Fibroblast of lung (primary cell): ENCODE data around the gene PRKCH. TPM values are rescaled to one million over a fixed set of nuclear protein-coding genes. Genes with fewer than 3 reads are reported as not detected.

ENCODE experiments used
- DNase-seq, 2 donors: peaks; one replicate each; pipeline versions ENCODE4 v3.0.0 to v3.0.0-alpha.2; 2010; ENCODE audit warnings: low read depth in 2 of 2
- H2AFZ ChIP-seq: 2 replicates; pipeline ENCODE4 v1.5.1; 2012; ENCODE audit warnings: low read length, control low read depth, inconsistent platforms
- H3K27ac ChIP-seq: 2 replicates; pipeline ENCODE4 v1.5.1; 2011; ENCODE audit warnings: low read length, control low read depth; ENCODE audit not compliant: insufficient read depth
- H3K27me3 ChIP-seq: 2 replicates; pipeline ENCODE4 v1.5.1; 2011; ENCODE audit warnings: mild to moderate bottlenecking, low read length; ENCODE audit not compliant: control insufficient read depth, insufficient read depth
- H3K36me3 ChIP-seq: 2 replicates; pipeline ENCODE4 v1.5.1; 2011; ENCODE audit warnings: low read length; ENCODE audit not compliant: control insufficient read depth, insufficient read depth
- H3K4me1 ChIP-seq: 2 replicates; pipeline ENCODE4 v1.5.1; 2011; ENCODE audit warnings: low read length; ENCODE audit not compliant: control insufficient read depth, insufficient read depth; ENCODE audit errors: extremely low read depth
- H3K4me2 ChIP-seq: 2 replicates; pipeline ENCODE4 v1.5.1; 2011; ENCODE audit warnings: low read length, control low read depth; ENCODE audit not compliant: insufficient read depth; ENCODE audit errors: extremely low read depth
- H3K4me3 ChIP-seq, 4 experiments: fragments of 200-600 bp in 1 of 4; sonication (generic) in 1 of 4; replicated peaks in 1 of 4; 2 replicates each; pipeline ENCODE4 v1.5.1; 2011 to 2016; ENCODE audit warnings: low read length in 4 of 4, low read depth in 3 of 4, mild to moderate bottlenecking in 3 of 4, control low read depth in 2 of 4, inconsistent platforms in 1 of 4, mixed read lengths in 1 of 4; ENCODE audit not compliant: insufficient read depth in 1 of 4; ENCODE audit errors: control extremely low read depth in 1 of 4
- H3K79me2 ChIP-seq: 2 replicates; pipeline ENCODE4 v1.5.1; 2012; ENCODE audit warnings: mild to moderate bottlenecking, low read length, inconsistent platforms; ENCODE audit not compliant: control insufficient read depth, insufficient read depth
- H3K9ac ChIP-seq: 2 replicates; pipeline ENCODE4 v1.5.1; 2011; ENCODE audit warnings: mild to moderate bottlenecking, low read length, control low read depth; ENCODE audit not compliant: insufficient read depth
- H3K9me3 ChIP-seq: 2 replicates; pipeline ENCODE4 v1.5.1; 2012; ENCODE audit warnings: low read depth, low read length; ENCODE audit not compliant: control insufficient read depth, insufficient read depth
- H4K20me1 ChIP-seq: 2 replicates; pipeline ENCODE4 v1.5.1; 2011; ENCODE audit warnings: low read length; ENCODE audit not compliant: control insufficient read depth, insufficient read depth; ENCODE audit errors: extremely low read depth
- CTCF ChIP-seq, 2 donors: IDR thresholded peaks in 1 of 2; conservative IDR thresholded peaks in 1 of 2; 1 replicate in 1 of 2; 2 replicates in 1 of 2; pipeline ENCODE4 v1.5.1; 2011 to 2012; ENCODE audit warnings: low read length in 2 of 2, control low read depth in 1 of 2, inconsistent platforms in 1 of 2, low read depth in 1 of 2, mild to moderate bottlenecking in 1 of 2
- EZH2 ChIP-seq: IDR thresholded peaks from 2 replicates; pipeline ENCODE4 v1.5.1; 2012; ENCODE audit warnings: low read length, control low read depth, mild to moderate bottlenecking; ENCODE audit errors: missing control alignments
- polyA plus RNA-seq, 2 donors: library from polyadenylated mRNA; depleted of rRNA in 1 of 2; stranded (reverse) in 1 of 2; unstranded in 1 of 2; fragments of >200 nt; gene quantifications; 2 replicates each; pipeline ENCODE4 v1.2.1, GENCODE V29; 2011 to 2012; ENCODE audit warnings: missing spikeins in 1 of 2
- total RNA-seq: library from RNA; depleted of rRNA; stranded (reverse); fragments of >200 nt; gene quantifications from 2 replicates; pipeline ENCODE4 v1.2.1, GENCODE V29; 2014

Gene PRKCH
- total and polyA plus RNA-seq, 2 donors (not counting 1 experiment from before 2014, with no cell fraction given), result 2.9 to 5.4 TPM

GRCh38 chr14:61381553-61381952 lies 60.2 kb downstream of the PRKCH start:
- no peaks in the 10 kb centered on the region for H3K79me2 ChIP-seq
- H3K4me2 ChIP-seq, result no peak overlapping the region
- no peak overlapping the region for H2AFZ ChIP-seq
- no peaks in the 10 kb centered on the region for H3K36me3 ChIP-seq
- no peak overlapping the region for H3K27ac ChIP-seq
- no peak overlapping the region for H3K4me3 ChIP-seq
- DNase-seq, result no peak
- H3K4me1 ChIP-seq, result no peaks in the 10 kb centered on the region
- TF ChIP-seq EZH2 (no peak), CTCF (conservative IDR thresholded peaks at IDR 0.05 in 1 of 2, IDR thresholded peaks at IDR 0.05 in 1 of 2; ENCODE audit: low read depth in 1 of 2, low read length in 2 of 2) (no peak)
- no peaks in the 10 kb centered on the region for H4K20me1 ChIP-seq
- H3K9me3 ChIP-seq, result no peaks in the 10 kb centered on the region
- no peak overlapping the region for H3K9ac ChIP-seq
- H3K27me3 ChIP-seq, result peaks cover 2% of the 10 kb centered on the region

- Histone ChIP-seq H3K9me3 (no peaks in the 10 kb centered on the region), H3K27ac (no peak overlapping the region), H4K20me1 (no peaks in the 10 kb centered on the region), H3K79me2 (no peaks in the 10 kb centered on the region), H3K4me1 (no peaks in the 10 kb centered on the region), H3K36me3 (no peaks in the 10 kb centered on the region), H3K27me3 (peaks cover 2% of the 10 kb centered on the region), H3K4me2 (no peak overlapping the region), H3K4me3 (no peak overlapping the region), H3K9ac (no peak overlapping the region), H2AFZ (no peak overlapping the region)
- no peak for TF ChIP-seq EZH2
- TF ChIP-seq CTCF (conservative IDR thresholded peaks at IDR 0.05 in 1 of 2, IDR thresholded peaks at IDR 0.05 in 1 of 2; ENCODE audit: low read depth in 1 of 2, low read length in 2 of 2), result no peak
- DNase-seq, result no peak
Observed at GRCh38 chr14:61382842-61383241, 61.5 kb downstream of the PRKCH start.

- Histone ChIP-seq H3K4me1 (no peaks in the 10 kb centered on the region), H3K36me3 (no peaks in the 10 kb centered on the region), H3K27ac (no peak overlapping the region), H3K79me2 (no peaks in the 10 kb centered on the region), H3K27me3 (peaks cover 2% of the 10 kb centered on the region), H4K20me1 (no peaks in the 10 kb centered on the region), H3K9me3 (no peaks in the 10 kb centered on the region), H2AFZ (no peak overlapping the region), H3K4me2 (no peak overlapping the region), H3K9ac (no peak overlapping the region), H3K4me3 (no peak overlapping the region)
- TF ChIP-seq CTCF (conservative IDR thresholded peaks at IDR 0.05 in 1 of 2, IDR thresholded peaks at IDR 0.05 in 1 of 2; ENCODE audit: low read depth in 1 of 2, low read length in 2 of 2), result no peak
- no peak for TF ChIP-seq EZH2
- peak in 1 of 2 donors; percentile 6 for DNase-seq
Observed at GRCh38 chr14:61385002-61385685, 63.8 kb downstream of the PRKCH start.
